K562 (cell line): ENCODE results near the gene C2. TPM values are rescaled to one million over a fixed set of nuclear protein-coding genes. Genes with fewer than 3 reads are reported as not detected.
"Not testable (repeated sequence)": the region's sequence is repeated elsewhere in the genome, so short reads cannot be mapped to it uniquely, and the experiment has no call there.

Experiments used
- ATAC-seq: fragments of 200-7000 bp; cut with Tn5 transposase; 3 replicates; pipeline ENCODE4 v1.9.1; 2020; ENCODE audit warnings: moderate library complexity
- BruUV-seq: library from RNA; stranded (reverse); fragments of 400-500 nt; replicated peaks from 2 replicates; lab custom pipeline; 2021; lab: Mats Ljungman, UMichigan
- CTCF ChIA-PET: fragments of 300-600 bp; formaldehyde crosslinking; extraction: SDS; loops from one replicate; lab custom pipeline; 2021; ENCODE audit warnings: low intra/inter-chr PET ratio; lab: Yijun Ruan, JAX
- POLR2A ChIA-PET: fragments of 300-600, 350-650 bp; sonication (Branson Sonifier 250); formaldehyde crosslinking; extraction: SDS; loops from one replicate; lab custom pipeline; 2021; ENCODE audit warnings: antibody characterized with exemption, inconsistent platforms; lab: Yijun Ruan, JAX
- DNase-seq, 4 experiments: peaks; one replicate each; pipeline versions ENCODE4 v3.0.0 to v3.0.0-alpha.2; 2011 to 2018; ENCODE audit warnings: low spot score in 3 of 4, mixed read lengths in 3 of 4; ENCODE audit errors: extremely low read depth in 1 of 4
- FAIRE-seq: peaks from 2 replicates; lab custom pipeline; 2011; peaks lifted over from hg19 to GRCh38; lab: Jason Lieb, UNC
- H2AFZ ChIP-seq: 2 replicates; pipeline ENCODE4 v1.6.0; 2011; ENCODE audit warnings: low read depth, low read length, control low read depth, inconsistent platforms
- H3K27ac ChIP-seq: fragments of 200-600 bp; 3 replicates; pipeline ENCODE4 v1.8.0; 2011; ENCODE audit warnings: low read depth, mild to moderate bottlenecking, control low read depth, inconsistent platforms, low read length, moderate library complexity, mixed read lengths; ENCODE audit errors: extremely low read depth
- H3K27me3 ChIP-seq, 2 experiments: fragments of 300-600 bp in 1 of 2; 2 replicates in 1 of 2; 3 replicates in 1 of 2; pipeline versions ENCODE4 v1.6.0 to v1.8.0; 2011; ENCODE audit warnings: inconsistent platforms in 2 of 2, low read length in 2 of 2, mild to moderate bottlenecking in 1 of 2, mixed read lengths in 1 of 2, moderate library complexity in 1 of 2; ENCODE audit not compliant: control insufficient read depth in 2 of 2, insufficient read depth in 2 of 2
- H3K36me3 ChIP-seq: fragments of 300-600 bp; 3 replicates; pipeline ENCODE4 v1.8.0; 2011; ENCODE audit warnings: mild to moderate bottlenecking, low read length, inconsistent platforms; ENCODE audit not compliant: control insufficient read depth, insufficient read depth
- H3K4me1 ChIP-seq, 2 experiments: fragments of 200-600 bp in 1 of 2; replicated peaks in 1 of 2; 2 replicates in 1 of 2; 3 replicates in 1 of 2; pipeline versions ENCODE4 v1.5.1 to v1.8.0; 2011; ENCODE audit warnings: inconsistent platforms in 2 of 2, low read length in 2 of 2, mild to moderate bottlenecking in 1 of 2, mixed read lengths in 1 of 2, moderate library complexity in 1 of 2; ENCODE audit not compliant: control insufficient read depth in 2 of 2, insufficient read depth in 2 of 2
- H3K4me2 ChIP-seq: 2 replicates; pipeline ENCODE4 v1.6.1; 2011; ENCODE audit warnings: low read length, control low read depth, inconsistent platforms, mixed read lengths; ENCODE audit not compliant: insufficient read depth
- H3K4me3 ChIP-seq: fragments of 200-600 bp; sonication (generic), shearing (Covaris generic); 2 replicates; pipeline ENCODE4 v1.5.1; 2016; ENCODE audit warnings: control low read depth, inconsistent platforms
- H3K79me2 ChIP-seq: fragments of 200-600 bp; 3 replicates; pipeline ENCODE4 v1.8.0; 2011; ENCODE audit warnings: low read length, inconsistent platforms; ENCODE audit not compliant: control insufficient read depth, insufficient read depth
- H3K9ac ChIP-seq, 2 experiments: 2 replicates each; pipeline versions ENCODE4 v1.6.0 to v1.6.1; 2011; ENCODE audit warnings: low read depth in 2 of 2, low read length in 2 of 2, control low read depth in 1 of 2, inconsistent platforms in 1 of 2, mild to moderate bottlenecking in 1 of 2, mixed read lengths in 1 of 2; ENCODE audit not compliant: insufficient read depth in 1 of 2
- H3K9me1 ChIP-seq: one replicate; pipeline ENCODE4 v1.6.0; 2011; ENCODE audit warnings: inconsistent platforms, mild to moderate bottlenecking, low read length, moderate library complexity; ENCODE audit not compliant: control insufficient read depth, insufficient read depth
- H3K9me3 ChIP-seq: replicated peaks from 2 replicates; pipeline ENCODE4 v1.5.1; 2011; ENCODE audit warnings: low read depth, low read length, inconsistent platforms; ENCODE audit not compliant: control insufficient read depth, insufficient read depth
- H4K20me1 ChIP-seq: replicated peaks from 2 replicates; pipeline ENCODE4 v1.6.1; 2011; ENCODE audit warnings: low read length, inconsistent platforms, mixed read lengths; ENCODE audit not compliant: control insufficient read depth, insufficient read depth
- ADNP ChIP-seq: fragments of 200-800 bp; sonication (Bioruptor generic); IDR thresholded peaks from 2 replicates; pipeline ENCODE4 v1.6.1; 2016; ENCODE audit warnings: missing genetic modification characterization, missing compliant biosample characterization
- EGR1 ChIP-seq: fragments of 450-650 bp; conservative IDR thresholded peaks from 2 replicates; pipeline ENCODE4 v1.6.1; 2017; ENCODE audit warnings: mild to moderate bottlenecking
- NFIC ChIP-seq: fragments of 450-650 bp; IDR thresholded peaks from 2 replicates; pipeline ENCODE4 v1.6.1; 2017; ENCODE audit warnings: mild to moderate bottlenecking, inconsistent platforms
- RAD21 ChIP-seq, 2 experiments: fragments of 250-450 bp in 1 of 2; fragments of 450-650 bp in 1 of 2; sonication (Bioruptor Pico) in 1 of 2; formaldehyde crosslinking in 1 of 2; IDR thresholded peaks in 1 of 2; conservative IDR thresholded peaks in 1 of 2; 2 replicates each; pipeline versions ENCODE4 v1.4.0 to v1.8.0; 2020 to 2022; ENCODE audit warnings: mild to moderate bottlenecking in 2 of 2, moderate library complexity in 1 of 2
- ZNF384 ChIP-seq: IDR thresholded peaks from 2 replicates; pipeline ENCODE4 v1.6.1; 2012; ENCODE audit warnings: low read depth, low read length, improper control_type of control experiment
- WGBS: fragments of 100-300 bp; shearing (Covaris generic); methylation state at CpG from one replicate; pipeline ENCODE4 v1.1.6; 2016; ENCODE audit warnings: low coverage, mixed read lengths; ENCODE audit not compliant: insufficient coverage; ENCODE audit errors: missing lambda C conversion rate; 5-methylcytosine and 5-hydroxymethylcytosine counted together
- in situ Hi-C: fragments of 300-500 bp; cut with MboI; formaldehyde crosslinking; loops from 4 replicates; pipeline ENCODE4 v1.15.0; 2018; ENCODE audit warnings: inconsistent platforms, mixed read lengths
- intact Hi-C: fragments of 100-400 bp; cut with micrococcal nuclease; formaldehyde crosslinking; loops from 2 replicates; pipeline ENCODE4 v1.14.2; 2022
- polyA plus RNA-seq, 8 experiments: library from polyadenylated mRNA; depleted of rRNA in 4 of 8; stranded (reverse) in 5 of 8; unstranded in 3 of 8; fragments of >200 nt; fragmentation: Nextera tagmentation in 2 of 8; fragmentation: Illumina TruSeq in 1 of 8; extraction: Ambion mirVana in 2 of 8; extraction: Trizol in 1 of 8; gene quantifications; 2 replicates each; pipeline versions ENCODE4 v1.2.1 to v1.2.3, GENCODE V29; 2011 to 2014; ENCODE audit warnings: inconsistent platforms in 1 of 8, missing spikeins in 1 of 8
- total RNA-seq, 7 experiments: library from RNA; depleted of rRNA in 6 of 7; stranded (reverse); fragments of >200 nt in 6 of 7; fragmentation: Illumina TruSeq in 2 of 7; extraction: Trizol in 2 of 7; gene quantifications; 2 replicates each; pipeline versions ENCODE4 v1.2.1 to v1.2.3, GENCODE V29; 2011 to 2021; ENCODE audit warnings: low replicate concordance in 1 of 7

C2 gene
- total and polyA plus RNA-seq, 9 of the 15 experiments (the other 6 are each of a cell fraction or from before 2014, with no cell fraction given) = 0.05 to 1.1 (median 0.39) TPM; not detected in 1

DNA sequence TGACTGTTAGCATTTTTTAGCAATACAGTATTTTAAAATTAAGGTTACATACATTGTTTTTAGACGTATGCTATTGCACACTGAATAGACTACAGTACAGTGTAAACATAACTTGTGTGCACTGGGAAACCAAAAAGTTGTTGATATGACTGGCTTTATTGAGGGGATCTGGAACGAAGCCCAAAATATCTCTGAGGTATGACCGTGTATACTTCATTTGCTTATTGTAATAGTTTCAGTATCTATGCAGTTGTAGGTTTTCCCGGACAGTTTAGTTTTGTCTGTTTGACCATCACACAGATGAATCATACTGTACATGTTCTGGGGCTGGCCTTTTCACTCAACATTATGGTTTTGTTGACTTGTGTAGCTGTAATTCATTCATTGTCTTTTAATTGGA, 18.7 kb upstream of the C2 start:
- no peaks in the 10 kb centered on the region for H3K36me3 ChIP-seq
- no peaks in the 10 kb centered on the region for H4K20me1 ChIP-seq
- in situ Hi-C loops (no loop called here), intact Hi-C loops (loop anchor here (10.0 kb wide), 1 partner anchor 286 kb away; the partner anchor contains the start of genes GPSM3 and PBX2)
- FAIRE-seq = no peak
- H3K9ac ChIP-seq = no peak overlapping the region
- H2AFZ ChIP-seq = peak overlapping the region; percentile 40; the same call in 1 of the 2 replicates
- CTCF ChIA-PET = no interaction called here
- peak in 1 of 4 experiments; percentile 26 for DNase-seq
- no peaks in the 10 kb centered on the region for H3K27me3 ChIP-seq
- ATAC-seq = peak; percentile 14; the same call in 1 of the 3 replicates
- no peak for TF ChIP-seq RAD21 (CRISPR knock-in tag; conservative IDR thresholded peaks at IDR 0.05 in 1 of 2, IDR thresholded peaks at IDR 0.05 in 1 of 2)
- peak; percentile 3; the same call in 1 of the 2 replicates for TF ChIP-seq ADNP
- TF ChIP-seq NFIC = peak; percentile 53
- H3K9me3 ChIP-seq = no peaks in the 10 kb centered on the region
- H3K27ac ChIP-seq = 0 out of 3 replicates have a peak overlapping the region, but pooled peaks have one; percentile 0
- 12% methylated on average over 4 of the region's 4 CpGs for WGBS
- peaks cover 19 to 23% of the 10 kb centered on the region in 2 experiments for H3K4me1 ChIP-seq
- no peak overlapping the region for H3K4me2 ChIP-seq
- no peaks in the 10 kb centered on the region for H3K9me1 ChIP-seq
- H3K4me3 ChIP-seq = no peak overlapping the region
- BruUV-seq = no TSS peak
- POLR2A ChIA-PET = interaction anchor here (1.2 to 1.7 kb wide), 2 partner anchors 10 to 14 kb away, joined by 4 to 5 read pairs; no protein-coding TSS in a partner anchor
- H3K79me2 ChIP-seq = no peaks in the 10 kb centered on the region

DNA sequence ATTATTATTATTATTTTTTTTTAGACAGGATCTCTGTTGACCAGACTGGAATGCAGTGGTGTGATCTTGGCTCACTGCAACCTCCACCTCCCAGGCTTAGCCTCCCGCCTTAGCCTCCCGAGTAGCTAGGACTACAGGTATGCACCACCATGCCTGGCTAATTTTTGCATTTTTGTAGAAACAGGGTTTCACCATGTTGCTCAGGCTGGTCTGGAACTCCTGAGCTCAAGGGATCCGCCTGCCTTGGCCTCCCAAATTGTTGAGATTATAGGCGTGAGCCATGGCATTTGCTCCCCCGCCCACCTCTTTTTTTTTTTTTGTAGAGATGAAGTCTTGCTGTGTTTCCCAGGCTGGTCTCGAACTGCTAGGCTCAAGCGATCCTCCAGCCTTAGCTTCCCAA, 18.2 kb upstream of the C2 start:
- WGBS = 75% methylated on average over 6 of the region's 7 CpGs
- H3K4me2 ChIP-seq, H3K79me2 ChIP-seq, H3K27ac ChIP-seq, H4K20me1 ChIP-seq, H2AFZ ChIP-seq, H3K4me3 ChIP-seq, in situ Hi-C loops, H3K36me3 ChIP-seq, DNase-seq, BruUV-seq, H3K9me3 ChIP-seq, H3K9me1 ChIP-seq: not testable (repeated sequence)
- POLR2A ChIA-PET = interaction anchor here (0.5 to 1.7 kb wide), 5 partner anchors 9 to 60 kb away, joined by 3 to 5 read pairs (median 3); partner anchors contain the start of gene NEU1
- TF ChIP-seq EGR1 = peak; percentile 57
- peak; percentile 44; the same call in 1 of the 2 replicates for TF ChIP-seq ZNF384
- TF ChIP-seq, all 486 proteins: peak for 2; not testable (repeated sequence) for 484
- H3K27me3 ChIP-seq, FAIRE-seq, CTCF ChIA-PET, H3K9ac ChIP-seq, ATAC-seq: not testable (repeated sequence)
- peaks cover 17 to 23% of the 10 kb centered on the region in 2 experiments for H3K4me1 ChIP-seq
- intact Hi-C loops = loop anchor here (10.0 kb wide), 1 partner anchor 286 kb away; the partner anchor contains the start of genes GPSM3 and PBX2
